ENCODE measurements around the gene CD6. TPM values are rescaled to one million over a fixed set of nuclear protein-coding genes. Genes with fewer than 3 reads are reported as not detected.

The CD6 gene
- total and polyA plus RNA-seq, 4 donors = 1.2 to 3.1 (median 1.7) TPM

DNA sequence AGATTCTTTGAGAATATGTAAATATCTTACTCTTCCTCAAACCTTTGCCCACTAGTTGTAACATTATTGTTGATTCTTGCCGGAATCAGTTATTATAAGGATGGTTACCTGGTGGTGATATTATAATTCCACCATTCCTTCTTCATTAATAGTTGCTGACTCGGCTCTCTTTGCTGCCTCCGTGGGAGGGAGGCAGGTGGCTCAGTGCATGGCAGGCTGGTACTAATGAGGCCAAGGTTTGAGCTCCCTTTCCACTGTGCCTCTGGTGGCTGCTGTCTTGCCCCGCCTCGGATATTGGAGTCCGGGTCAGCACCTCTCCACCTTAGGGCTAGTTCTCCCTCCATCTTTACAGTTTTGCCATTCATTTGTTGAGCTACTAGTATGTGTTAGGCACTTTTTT, 12.7 kb downstream of the CD6 start:
- H3K27me3 ChIP-seq (ENCODE audit: control insufficient read depth in 3 of 3, insufficient read depth in 3 of 3, low read length in 2 of 3) = no peaks in the 10 kb centered on the region
- H3K27ac ChIP-seq (ENCODE audit: low read depth in 1 of 2, low read length in 1 of 2) = no peak overlapping the region
- H3K36me3 ChIP-seq (ENCODE audit: control insufficient read depth in 4 of 4, insufficient read depth in 4 of 4, low read length in 4 of 4) = no peaks in the 10 kb centered on the region
- 73 to 76% methylated on average over 6 of the region's 6 CpGs for WGBS, 2 donors
- no peak overlapping the region for H3K9ac ChIP-seq (ENCODE audit: insufficient read depth in 1 of 2, low read length in 2 of 2)
- DNase-seq (no peak), ATAC-seq (ENCODE audit: insufficient read depth, low FRiP score) (no peak)
- peaks cover 0 to 1% (median 0%) of the 10 kb centered on the region in 4 donors for H3K9me3 ChIP-seq (ENCODE audit: control insufficient read depth in 4 of 4, insufficient read depth in 3 of 4, low read length in 3 of 4)
- H3K4me3 ChIP-seq = no peak overlapping the region
- TF ChIP-seq, protein P1, sequence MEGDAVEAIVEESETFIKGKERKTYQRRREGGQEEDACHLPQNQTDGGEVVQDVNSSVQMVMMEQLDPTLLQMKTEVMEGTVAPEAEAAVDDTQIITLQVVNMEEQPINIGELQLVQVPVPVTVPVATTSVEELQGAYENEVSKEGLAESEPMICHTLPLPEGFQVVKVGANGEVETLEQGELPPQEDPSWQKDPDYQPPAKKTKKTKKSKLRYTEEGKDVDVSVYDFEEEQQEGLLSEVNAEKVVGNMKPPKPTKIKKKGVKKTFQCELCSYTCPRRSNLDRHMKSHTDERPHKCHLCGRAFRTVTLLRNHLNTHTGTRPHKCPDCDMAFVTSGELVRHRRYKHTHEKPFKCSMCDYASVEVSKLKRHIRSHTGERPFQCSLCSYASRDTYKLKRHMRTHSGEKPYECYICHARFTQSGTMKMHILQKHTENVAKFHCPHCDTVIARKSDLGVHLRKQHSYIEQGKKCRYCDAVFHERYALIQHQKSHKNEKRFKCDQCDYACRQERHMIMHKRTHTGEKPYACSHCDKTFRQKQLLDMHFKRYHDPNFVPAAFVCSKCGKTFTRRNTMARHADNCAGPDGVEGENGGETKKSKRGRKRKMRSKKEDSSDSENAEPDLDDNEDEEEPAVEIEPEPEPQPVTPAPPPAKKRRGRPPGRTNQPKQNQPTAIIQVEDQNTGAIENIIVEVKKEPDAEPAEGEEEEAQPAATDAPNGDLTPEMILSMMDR (IDR thresholded peaks at IDR 0.05; ENCODE audit: control extremely low read depth, extremely low read depth) = no peak
- H3K4me1 ChIP-seq (ENCODE audit: control insufficient read depth in 5 of 5, insufficient read depth in 5 of 5, low read length in 5 of 5) = no peaks in the 10 kb centered on the region

DNA sequence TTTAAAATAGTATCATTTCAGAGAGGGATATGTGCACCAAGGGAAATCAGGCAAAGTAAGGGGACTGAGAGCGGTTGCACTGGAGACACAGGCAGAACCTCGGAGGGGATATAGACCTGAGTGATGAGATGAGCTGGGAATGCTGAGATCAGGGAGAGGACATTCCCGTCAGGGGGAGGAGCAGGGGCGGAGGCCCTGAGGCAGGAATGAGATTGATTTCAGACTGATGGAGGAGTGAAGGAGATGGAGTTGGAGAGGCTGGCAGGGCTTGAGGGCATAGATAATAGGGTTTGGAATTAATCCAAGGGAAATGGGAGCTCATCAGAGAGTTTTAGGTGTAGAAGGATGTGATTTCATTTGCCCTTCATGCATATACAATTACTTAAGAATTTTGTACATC, 13.2 kb downstream of the CD6 start:
- H3K9me3 ChIP-seq (ENCODE audit: control insufficient read depth in 4 of 4, insufficient read depth in 3 of 4, low read length in 3 of 4) = peaks cover 0 to 1% (median 0%) of the 10 kb centered on the region in 4 donors
- H3K36me3 ChIP-seq (ENCODE audit: control insufficient read depth in 4 of 4, insufficient read depth in 4 of 4, low read length in 4 of 4) = no peaks in the 10 kb centered on the region
- no peaks in the 10 kb centered on the region for H3K27me3 ChIP-seq (ENCODE audit: control insufficient read depth in 3 of 3, insufficient read depth in 3 of 3, low read length in 2 of 3)
- DNase-seq (no peak), ATAC-seq (ENCODE audit: insufficient read depth, low FRiP score) (no peak)
- no peak overlapping the region for H3K9ac ChIP-seq (ENCODE audit: insufficient read depth in 1 of 2, low read length in 2 of 2)
- H3K4me3 ChIP-seq = no peak overlapping the region
- 73 to 83% methylated on average over 4 of the region's 4 CpGs for WGBS, 2 donors
- no peak overlapping the region for H3K27ac ChIP-seq (ENCODE audit: low read depth in 1 of 2, low read length in 1 of 2)
- H3K4me1 ChIP-seq (ENCODE audit: control insufficient read depth in 5 of 5, insufficient read depth in 5 of 5, low read length in 5 of 5) = no peaks in the 10 kb centered on the region
- TF ChIP-seq, protein P1 (IDR thresholded peaks at IDR 0.05; ENCODE audit: control extremely low read depth, extremely low read depth) = no peak

DNA sequence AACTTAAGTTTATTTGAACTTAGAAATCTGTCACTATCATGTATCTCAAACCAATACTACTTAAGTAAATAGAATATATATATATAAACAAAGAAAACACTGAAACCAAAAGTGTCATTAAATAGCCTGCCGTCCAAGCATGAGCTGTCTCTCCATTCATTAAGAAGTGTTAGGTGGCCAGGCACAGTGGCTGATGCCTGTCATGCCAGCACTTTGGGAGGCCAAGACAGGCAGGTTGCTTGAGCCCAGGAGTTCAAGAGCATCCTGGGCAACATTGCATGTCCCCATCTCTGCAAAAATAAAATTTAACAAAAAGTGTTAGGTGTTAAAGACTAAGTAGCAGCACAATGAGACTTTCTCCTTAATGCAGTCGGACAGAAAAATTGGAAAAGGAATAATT, 14.0 kb downstream of the CD6 start:
- Histone ChIP-seq H3K4me1 (ENCODE audit: control insufficient read depth in 5 of 5, insufficient read depth in 5 of 5, low read length in 5 of 5) (no peaks in the 10 kb centered on the region), H3K4me3 (no peak overlapping the region), H3K36me3 (ENCODE audit: control insufficient read depth in 4 of 4, insufficient read depth in 4 of 4, low read length in 4 of 4) (no peaks in the 10 kb centered on the region), H3K9ac (ENCODE audit: insufficient read depth in 1 of 2, low read length in 2 of 2) (no peak overlapping the region), H3K9me3 (ENCODE audit: control insufficient read depth in 4 of 4, insufficient read depth in 3 of 4, low read length in 3 of 4) (peaks cover 0 to 1% (median 0%) of the 10 kb centered on the region in 4 donors), H3K27ac (ENCODE audit: low read depth in 1 of 2, low read length in 1 of 2) (no peak overlapping the region), H3K27me3 (ENCODE audit: control insufficient read depth in 3 of 3, insufficient read depth in 3 of 3, low read length in 2 of 3) (no peaks in the 10 kb centered on the region)
- 79 to 91% methylated on average over 2 of the region's 2 CpGs for WGBS, 2 donors
- TF ChIP-seq, protein P1 (IDR thresholded peaks at IDR 0.05; ENCODE audit: control extremely low read depth, extremely low read depth) = no peak
- no peak for ATAC-seq (ENCODE audit: insufficient read depth, low FRiP score)
- DNase-seq = no peak

Measured in lung (tissue), 12 donors.